HG03442 (cell line): ENCODE data around the gene KANSL1.

ENCODE experiments used
- ATAC-seq: cut with Tn5 transposase; IDR thresholded peaks from one replicate; pipeline ENCODE4 v1.9.1; 2021; ENCODE audit warnings: mild to moderate bottlenecking, moderate library complexity; ENCODE audit not compliant: unreplicated experiment

The KANSL1 gene

DNA sequence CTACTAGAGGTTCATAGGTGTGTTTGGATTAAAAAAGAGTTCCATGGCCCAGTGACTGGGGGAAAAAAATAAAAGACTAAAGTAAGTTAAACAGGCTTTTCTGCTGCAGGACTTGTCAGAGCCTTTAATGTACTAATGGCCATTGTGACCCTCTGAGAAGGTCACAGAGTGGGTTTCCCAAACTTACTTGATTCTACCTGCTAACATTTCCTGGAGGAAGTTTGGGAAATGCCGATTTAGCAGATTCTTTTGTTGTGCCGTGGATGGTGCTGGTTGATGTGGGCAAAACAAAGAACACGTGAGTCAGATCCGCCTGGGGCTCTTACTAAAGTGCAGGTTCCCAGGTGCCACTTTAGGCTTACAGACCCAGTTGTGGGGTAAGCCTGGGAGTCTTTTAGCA, 207.8 kb downstream of the KANSL1 start:
- ATAC-seq, result no peak

DNA sequence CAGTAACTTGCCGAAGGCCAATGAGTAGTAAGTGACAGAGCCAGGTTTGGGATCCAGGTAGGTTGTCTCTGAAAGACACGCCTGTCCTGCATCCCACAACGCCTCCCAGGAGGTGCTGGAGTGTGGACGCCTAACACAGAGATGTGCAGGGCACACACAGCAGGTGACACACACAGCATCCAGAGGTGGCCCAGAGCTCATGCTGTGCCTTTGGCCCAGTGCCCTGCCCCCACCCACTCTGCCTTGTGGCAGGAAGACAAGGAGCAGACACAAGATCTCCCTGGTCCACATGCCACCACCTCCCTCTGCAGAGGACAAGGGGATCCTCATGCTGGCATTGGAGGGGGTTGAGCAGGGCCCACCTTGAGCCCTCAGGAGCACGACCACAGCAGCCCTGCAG, 208.9 kb downstream of the KANSL1 start:
- no peak for ATAC-seq

DNA sequence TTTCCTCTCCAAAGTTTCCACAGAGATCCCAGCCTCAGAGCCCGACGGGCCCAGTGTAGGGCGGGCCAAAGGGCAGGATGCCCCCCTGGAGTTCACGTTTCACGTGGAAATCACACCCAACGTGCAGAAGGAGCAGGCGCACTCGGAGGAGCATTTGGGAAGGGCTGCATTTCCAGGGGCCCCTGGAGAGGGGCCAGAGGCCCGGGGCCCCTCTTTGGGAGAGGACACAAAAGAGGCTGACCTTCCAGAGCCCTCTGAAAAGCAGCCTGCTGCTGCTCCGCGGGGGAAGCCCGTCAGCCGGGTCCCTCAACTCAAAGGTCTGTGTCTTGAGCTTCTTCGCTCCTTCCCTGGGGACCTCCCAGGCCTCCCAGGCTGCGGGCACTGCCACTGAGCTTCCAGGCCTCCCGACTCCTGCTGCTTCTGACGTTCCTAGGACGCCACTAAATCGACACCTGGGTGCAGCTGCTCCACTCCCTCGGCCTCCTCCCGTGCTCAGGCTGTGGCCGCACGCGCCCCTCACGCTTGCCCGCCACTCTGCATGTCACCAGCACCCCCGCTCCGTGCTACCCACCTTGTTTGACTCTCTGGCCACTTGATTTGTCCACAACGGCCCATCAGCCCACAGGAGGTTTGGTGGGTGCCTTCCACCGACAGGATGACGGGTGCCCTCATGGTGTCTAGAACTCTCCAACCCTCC, 209.5 kb downstream of the KANSL1 start:
- no peak for ATAC-seq

DNA sequence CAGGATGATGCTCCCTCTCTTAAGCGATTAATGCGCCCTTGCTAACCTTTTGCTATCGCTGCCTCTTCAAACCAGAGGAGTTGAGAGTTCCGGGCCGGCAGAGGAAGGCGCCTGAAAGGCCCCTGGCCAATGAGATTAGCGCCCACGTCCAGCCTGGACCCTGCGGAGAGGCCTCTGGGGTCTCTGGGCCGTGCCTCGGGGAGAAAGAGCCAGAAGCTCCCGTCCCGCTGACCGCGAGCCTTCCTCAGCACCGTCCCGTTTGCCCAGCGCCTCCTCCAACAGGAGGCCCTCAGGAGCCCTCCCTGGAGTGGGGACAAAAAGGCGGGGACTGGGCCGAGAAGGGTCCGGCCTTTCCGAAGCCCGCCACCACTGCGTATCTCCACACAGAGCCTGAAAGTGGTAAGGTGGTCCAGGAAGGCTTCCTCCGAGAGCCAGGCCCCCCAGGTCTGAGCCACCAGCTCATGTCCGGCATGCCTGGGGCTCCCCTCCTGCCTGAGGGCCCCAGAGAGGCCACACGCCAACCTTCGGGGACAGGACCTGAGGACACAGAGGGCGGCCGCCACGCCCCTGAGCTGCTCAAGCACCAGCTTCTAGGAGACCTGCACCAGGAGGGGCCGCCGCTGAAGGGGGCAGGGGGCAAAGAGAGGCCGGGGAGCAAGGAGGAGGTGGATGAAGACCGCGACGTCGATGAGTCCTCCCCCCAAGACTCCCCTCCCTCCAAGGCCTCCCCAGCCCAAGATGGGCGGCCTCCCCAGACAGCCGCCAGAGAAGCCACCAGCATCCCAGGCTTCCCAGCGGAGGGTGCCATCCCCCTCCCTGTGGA, 210.2 kb downstream of the KANSL1 start:
- ATAC-seq, result no peak

DNA sequence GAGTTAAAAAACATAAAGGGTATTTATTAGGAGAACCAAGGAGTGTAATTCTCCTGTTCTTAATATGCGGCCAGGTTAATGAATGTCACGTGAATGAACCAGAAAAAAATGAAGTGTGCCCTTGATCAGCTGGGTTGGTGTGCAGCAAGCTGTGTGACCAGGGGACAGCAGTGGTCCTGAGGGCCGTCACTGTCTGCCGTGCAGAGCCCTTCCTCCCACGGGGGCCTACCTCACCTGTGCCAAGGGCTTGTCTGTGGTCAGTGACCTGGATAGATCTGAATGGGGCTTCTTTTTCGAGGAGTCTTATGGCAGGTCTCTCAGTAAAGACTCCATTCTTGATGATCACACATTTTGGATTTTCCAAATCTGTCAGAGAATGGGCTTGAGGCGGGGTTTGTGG, 211.9 kb downstream of the KANSL1 start:
- ATAC-seq, result no peak

DNA sequence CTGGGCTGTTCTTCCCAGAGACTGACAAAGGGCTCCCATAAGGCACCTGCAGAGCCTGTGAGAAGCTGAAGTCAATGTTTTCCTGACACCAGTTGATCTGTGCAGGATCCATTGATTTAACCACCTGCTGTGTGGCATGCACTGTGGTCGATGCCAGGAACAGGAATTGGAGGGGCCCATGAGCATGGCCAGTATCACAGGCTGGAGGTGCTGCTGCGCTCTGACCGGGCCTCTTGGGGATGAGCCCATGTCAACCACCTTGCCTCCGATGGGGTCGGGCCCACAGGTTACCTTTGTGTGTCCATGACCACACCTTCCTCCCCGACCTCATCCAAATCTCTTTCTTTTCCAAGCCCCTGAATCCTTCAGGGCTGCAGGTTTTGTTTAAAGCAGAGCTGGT, 212.4 kb downstream of the KANSL1 start:
- ATAC-seq, result no peak
